Gastrocnemius medialis (tissue), 4 donors: ENCODE measurements around the gene RBMS3.

ENCODE experiments used
- POLR2A ChIP-seq, 2 donors: fragments of 450-650 bp; IDR thresholded peaks; one replicate each; pipeline ENCODE4 v1.6.1; 2017; ENCODE audit warnings: antibody characterized with exemption in 2 of 2, mild to moderate bottlenecking in 2 of 2, moderate library complexity in 2 of 2
- TF ChIP-seq, protein P1 (sequence below), 5 experiments: fragments of 450-650 bp in 3 of 5; fragments of 200-600 bp in 2 of 5; sonication (generic) in 2 of 5; IDR thresholded peaks in 4 of 5; conservative IDR thresholded peaks in 1 of 5; 1 replicate in 4 of 5; 2 replicates in 1 of 5; pipeline ENCODE4 v1.5.1; 2016 to 2019; ENCODE audit warnings: antibody characterized with exemption in 5 of 5, mild to moderate bottlenecking in 3 of 5, moderate library complexity in 3 of 5

DNA sequence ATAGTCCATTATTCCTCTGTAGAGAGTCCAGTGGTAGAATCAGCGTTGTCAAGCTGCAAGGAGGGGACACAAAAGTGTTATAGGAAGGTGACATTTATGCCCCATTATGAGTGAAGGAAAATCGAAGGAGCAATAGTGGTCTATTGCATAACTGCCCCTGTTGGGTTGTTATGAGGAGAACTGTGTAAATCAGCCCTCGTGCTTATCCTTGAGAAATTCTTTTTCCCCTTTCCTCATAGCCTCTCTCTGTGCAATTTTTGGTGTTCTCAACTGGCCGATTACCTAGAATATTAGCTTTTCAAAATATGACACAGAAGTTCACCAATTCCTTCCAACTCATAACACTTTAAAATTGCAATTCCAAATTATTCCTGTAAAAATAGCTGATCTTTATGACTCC, 286.6 kb downstream of the RBMS3 start:
- TF ChIP-seq, protein P1, sequence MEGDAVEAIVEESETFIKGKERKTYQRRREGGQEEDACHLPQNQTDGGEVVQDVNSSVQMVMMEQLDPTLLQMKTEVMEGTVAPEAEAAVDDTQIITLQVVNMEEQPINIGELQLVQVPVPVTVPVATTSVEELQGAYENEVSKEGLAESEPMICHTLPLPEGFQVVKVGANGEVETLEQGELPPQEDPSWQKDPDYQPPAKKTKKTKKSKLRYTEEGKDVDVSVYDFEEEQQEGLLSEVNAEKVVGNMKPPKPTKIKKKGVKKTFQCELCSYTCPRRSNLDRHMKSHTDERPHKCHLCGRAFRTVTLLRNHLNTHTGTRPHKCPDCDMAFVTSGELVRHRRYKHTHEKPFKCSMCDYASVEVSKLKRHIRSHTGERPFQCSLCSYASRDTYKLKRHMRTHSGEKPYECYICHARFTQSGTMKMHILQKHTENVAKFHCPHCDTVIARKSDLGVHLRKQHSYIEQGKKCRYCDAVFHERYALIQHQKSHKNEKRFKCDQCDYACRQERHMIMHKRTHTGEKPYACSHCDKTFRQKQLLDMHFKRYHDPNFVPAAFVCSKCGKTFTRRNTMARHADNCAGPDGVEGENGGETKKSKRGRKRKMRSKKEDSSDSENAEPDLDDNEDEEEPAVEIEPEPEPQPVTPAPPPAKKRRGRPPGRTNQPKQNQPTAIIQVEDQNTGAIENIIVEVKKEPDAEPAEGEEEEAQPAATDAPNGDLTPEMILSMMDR (IDR thresholded peaks at IDR 0.05 in 4 of 5, conservative IDR thresholded peaks at IDR 0.05 in 1 of 5), result no peak
- no peak for TF ChIP-seq POLR2A (IDR thresholded peaks at IDR 0.05)
